Measurements from ENCODE around the gene PRRC2C.

The PRRC2C gene

GRCh38 chr1:171500803-171501202 is 15.5 kb downstream of the PRRC2C start:
- Histone ChIP-seq H3K27me3 (ENCODE audit: low read depth, low read length) (no peaks in the 10 kb centered on the region), H3K4me1 (ENCODE audit: control insufficient read depth in 1 of 2, insufficient read depth in 2 of 2, low read length in 2 of 2) (peaks cover 0 to 18% of the 10 kb centered on the region in 2 donors), H3K36me3 (ENCODE audit: control insufficient read depth in 1 of 2, insufficient read depth in 2 of 2, low read length in 2 of 2) (no peaks in the 10 kb centered on the region), H3K27ac (ENCODE audit: low read length) (no peak overlapping the region), H3K4me3 (ENCODE audit: low read depth in 1 of 2, low read length in 2 of 2) (no peak overlapping the region), H3K9me3 (ENCODE audit: control insufficient read depth in 1 of 2, low read length in 2 of 2) (no peaks in the 10 kb centered on the region)

GRCh38 chr1:171501305-171502024 is 16.1 kb downstream of the PRRC2C start:
- Histone ChIP-seq H3K27me3 (ENCODE audit: low read depth, low read length) (no peaks in the 10 kb centered on the region), H3K4me1 (ENCODE audit: control insufficient read depth in 1 of 2, insufficient read depth in 2 of 2, low read length in 2 of 2) (peaks cover 0 to 15% of the 10 kb centered on the region in 2 donors), H3K4me3 (ENCODE audit: low read depth in 1 of 2, low read length in 2 of 2) (no peak overlapping the region)

GRCh38 chr1:171506525-171507304 is 21.4 kb downstream of the PRRC2C start:
- no peaks in the 10 kb centered on the region for H3K36me3 ChIP-seq (ENCODE audit: control insufficient read depth in 1 of 2, insufficient read depth in 2 of 2, low read length in 2 of 2)
- H3K4me3 ChIP-seq (ENCODE audit: low read depth in 1 of 2, low read length in 2 of 2), result no peak overlapping the region
- H3K27me3 ChIP-seq (ENCODE audit: low read depth, low read length), result no peaks in the 10 kb centered on the region
- H3K9me3 ChIP-seq (ENCODE audit: control insufficient read depth in 1 of 2, low read length in 2 of 2), result no peaks in the 10 kb centered on the region
- peaks cover 0 to 45% of the 10 kb centered on the region in 2 donors for H3K4me1 ChIP-seq (ENCODE audit: control insufficient read depth in 1 of 2, insufficient read depth in 2 of 2, low read length in 2 of 2)
- H3K27ac ChIP-seq (ENCODE audit: low read length), result no peak overlapping the region

More at GRCh38 chr1:171501305-171502024, 16.1 kb downstream of the PRRC2C start:
- Histone ChIP-seq H3K9me3 (ENCODE audit: control insufficient read depth in 1 of 2, low read length in 2 of 2) (no peaks in the 10 kb centered on the region), H3K36me3 (ENCODE audit: control insufficient read depth in 1 of 2, insufficient read depth in 2 of 2, low read length in 2 of 2) (no peaks in the 10 kb centered on the region), H3K27ac (ENCODE audit: low read length) (no peak overlapping the region)

- Histone ChIP-seq H3K4me3 (ENCODE audit: low read depth in 1 of 2, low read length in 2 of 2) (no peak overlapping the region), H3K9me3 (ENCODE audit: control insufficient read depth in 1 of 2, low read length in 2 of 2) (no peaks in the 10 kb centered on the region), H3K27me3 (ENCODE audit: low read depth, low read length) (no peaks in the 10 kb centered on the region), H3K36me3 (ENCODE audit: control insufficient read depth in 1 of 2, insufficient read depth in 2 of 2, low read length in 2 of 2) (no peaks in the 10 kb centered on the region), H3K4me1 (ENCODE audit: control insufficient read depth in 1 of 2, insufficient read depth in 2 of 2, low read length in 2 of 2) (peaks cover 0 to 42% of the 10 kb centered on the region in 2 donors), H3K27ac (ENCODE audit: low read length) (no peak overlapping the region)
Measured at GRCh38 chr1:171507435-171507834, 22.1 kb downstream of the PRRC2C start.

GRCh38 chr1:171509191-171509590 is 23.9 kb downstream of the PRRC2C start:
- Histone ChIP-seq H3K4me1 (ENCODE audit: control insufficient read depth in 1 of 2, insufficient read depth in 2 of 2, low read length in 2 of 2) (peaks cover 0 to 42% of the 10 kb centered on the region in 2 donors), H3K4me3 (ENCODE audit: low read depth in 1 of 2, low read length in 2 of 2) (no peak overlapping the region), H3K27ac (ENCODE audit: low read length) (no peak overlapping the region), H3K9me3 (ENCODE audit: control insufficient read depth in 1 of 2, low read length in 2 of 2) (no peaks in the 10 kb centered on the region), H3K36me3 (ENCODE audit: control insufficient read depth in 1 of 2, insufficient read depth in 2 of 2, low read length in 2 of 2) (no peaks in the 10 kb centered on the region), H3K27me3 (ENCODE audit: low read depth, low read length) (no peaks in the 10 kb centered on the region)

GRCh38 chr1:171513743-171514142 is 28.4 kb downstream of the PRRC2C start:
- Histone ChIP-seq H3K4me1 (ENCODE audit: control insufficient read depth in 1 of 2, insufficient read depth in 2 of 2, low read length in 2 of 2) (peaks cover 0 to 23% of the 10 kb centered on the region in 2 donors), H3K4me3 (ENCODE audit: low read depth in 1 of 2, low read length in 2 of 2) (no peak overlapping the region), H3K9me3 (ENCODE audit: control insufficient read depth in 1 of 2, low read length in 2 of 2) (no peaks in the 10 kb centered on the region), H3K27ac (ENCODE audit: low read length) (no peak overlapping the region), H3K27me3 (ENCODE audit: low read depth, low read length) (no peaks in the 10 kb centered on the region), H3K36me3 (ENCODE audit: control insufficient read depth in 1 of 2, insufficient read depth in 2 of 2, low read length in 2 of 2) (peaks cover 31 to 38% of the 10 kb centered on the region in 2 donors)

- H3K9me3 ChIP-seq (ENCODE audit: control insufficient read depth in 1 of 2, low read length in 2 of 2), result no peaks in the 10 kb centered on the region
- H3K27ac ChIP-seq (ENCODE audit: low read length), result no peak overlapping the region
- peaks cover 31 to 38% of the 10 kb centered on the region in 2 donors for H3K36me3 ChIP-seq (ENCODE audit: control insufficient read depth in 1 of 2, insufficient read depth in 2 of 2, low read length in 2 of 2)
Measured at GRCh38 chr1:171515299-171515698, 30.0 kb downstream of the PRRC2C start.

GRCh38 chr1:171515741-171516140 is 30.4 kb downstream of the PRRC2C start:
- H3K36me3 ChIP-seq (ENCODE audit: control insufficient read depth in 1 of 2, insufficient read depth in 2 of 2, low read length in 2 of 2), result peaks cover 31 to 38% of the 10 kb centered on the region in 2 donors
- H3K4me3 ChIP-seq (ENCODE audit: low read depth in 1 of 2, low read length in 2 of 2), result no peak overlapping the region
- H3K27me3 ChIP-seq (ENCODE audit: low read depth, low read length), result no peaks in the 10 kb centered on the region
- no peak overlapping the region for H3K27ac ChIP-seq (ENCODE audit: low read length)
- no peaks in the 10 kb centered on the region for H3K9me3 ChIP-seq (ENCODE audit: control insufficient read depth in 1 of 2, low read length in 2 of 2)
- H3K4me1 ChIP-seq (ENCODE audit: control insufficient read depth in 1 of 2, insufficient read depth in 2 of 2, low read length in 2 of 2), result peaks cover 0 to 11% of the 10 kb centered on the region in 2 donors

More at GRCh38 chr1:171515299-171515698, 30.0 kb downstream of the PRRC2C start:
- Histone ChIP-seq H3K4me1 (ENCODE audit: control insufficient read depth in 1 of 2, insufficient read depth in 2 of 2, low read length in 2 of 2) (peaks cover 0 to 13% of the 10 kb centered on the region in 2 donors), H3K27me3 (ENCODE audit: low read depth, low read length) (no peaks in the 10 kb centered on the region), H3K4me3 (ENCODE audit: low read depth in 1 of 2, low read length in 2 of 2) (no peak overlapping the region)

GRCh38 chr1:171521567-171521966 is 36.2 kb downstream of the PRRC2C start:
- H3K4me3 ChIP-seq (ENCODE audit: low read depth in 1 of 2, low read length in 2 of 2), result no peak overlapping the region
- H3K36me3 ChIP-seq (ENCODE audit: control insufficient read depth in 1 of 2, insufficient read depth in 2 of 2, low read length in 2 of 2), result peaks cover 58 to 63% of the 10 kb centered on the region in 2 donors
- H3K9me3 ChIP-seq (ENCODE audit: control insufficient read depth in 1 of 2, low read length in 2 of 2), result no peaks in the 10 kb centered on the region
- H3K4me1 ChIP-seq (ENCODE audit: control insufficient read depth in 1 of 2, insufficient read depth in 2 of 2, low read length in 2 of 2), result no peaks in the 10 kb centered on the region
- H3K27ac ChIP-seq (ENCODE audit: low read length), result no peak overlapping the region
- H3K27me3 ChIP-seq (ENCODE audit: low read depth, low read length), result no peaks in the 10 kb centered on the region

- H3K4me3 ChIP-seq (ENCODE audit: low read depth in 1 of 2, low read length in 2 of 2), result no peak overlapping the region
- no peaks in the 10 kb centered on the region for H3K9me3 ChIP-seq (ENCODE audit: control insufficient read depth in 1 of 2, low read length in 2 of 2)
- no peak overlapping the region for H3K27ac ChIP-seq (ENCODE audit: low read length)
- H3K27me3 ChIP-seq (ENCODE audit: low read depth, low read length), result no peaks in the 10 kb centered on the region
- H3K4me1 ChIP-seq (ENCODE audit: control insufficient read depth in 1 of 2, insufficient read depth in 2 of 2, low read length in 2 of 2), result no peaks in the 10 kb centered on the region
- peaks cover 54 to 67% of the 10 kb centered on the region in 2 donors for H3K36me3 ChIP-seq (ENCODE audit: control insufficient read depth in 1 of 2, insufficient read depth in 2 of 2, low read length in 2 of 2)
Measured at GRCh38 chr1:171530676-171531075, 45.3 kb downstream of the PRRC2C start.

- Histone ChIP-seq H3K4me3 (ENCODE audit: low read depth in 1 of 2, low read length in 2 of 2) (no peak overlapping the region), H3K27ac (ENCODE audit: low read length) (no peak overlapping the region), H3K9me3 (ENCODE audit: control insufficient read depth in 1 of 2, low read length in 2 of 2) (no peaks in the 10 kb centered on the region), H3K36me3 (ENCODE audit: control insufficient read depth in 1 of 2, insufficient read depth in 2 of 2, low read length in 2 of 2) (peaks cover 69 to 73% of the 10 kb centered on the region in 2 donors), H3K27me3 (ENCODE audit: low read depth, low read length) (no peaks in the 10 kb centered on the region), H3K4me1 (ENCODE audit: control insufficient read depth in 1 of 2, insufficient read depth in 2 of 2, low read length in 2 of 2) (no peaks in the 10 kb centered on the region)
Measured at GRCh38 chr1:171532520-171532919, 47.2 kb downstream of the PRRC2C start.

Measured in muscle layer of duodenum (tissue), 2 donors.